Central memory CD8-positive, alpha-beta T cell (primary cell): Measurements from ENCODE around the gene MACC1.
"Not testable (repeated sequence)": the region's sequence is repeated elsewhere in the genome, so short reads cannot be mapped to it uniquely, and the experiment has no call there.

Source experiments
- ATAC-seq: fragments of 150-1000 bp; cut with Tn5 transposase; replicated peaks from 2 replicates; pipeline ENCODE4 v1.10.0; 2022; ENCODE audit warnings: mild to moderate bottlenecking, moderate FRiP score, moderate number of reproducible peaks; ENCODE audit not compliant: poor library complexity, severe bottlenecking; ENCODE audit errors: extremely low read depth
- DNase-seq, 2 donors: peaks; one replicate each; pipeline ENCODE4 v3.0.0; 2021; ENCODE audit warnings: low spot score in 2 of 2
- H3K27ac Mint-ChIP-seq: one replicate; pipeline ENCODE4 v1.8.0; 2022; ENCODE audit warnings: low read depth, mild to moderate bottlenecking, moderate library complexity, mixed read lengths
- H3K27me3 Mint-ChIP-seq: one replicate; pipeline ENCODE4 v1.8.0; 2022; ENCODE audit warnings: mixed read lengths
- H3K36me3 Mint-ChIP-seq: one replicate; pipeline ENCODE4 v1.8.0; 2022; ENCODE audit warnings: mild to moderate bottlenecking, moderate library complexity, mixed read lengths; ENCODE audit not compliant: insufficient read depth
- H3K4me1 Mint-ChIP-seq: one replicate; pipeline ENCODE4 v1.8.0; 2022; ENCODE audit warnings: mixed read lengths
- H3K4me3 Mint-ChIP-seq: one replicate; pipeline ENCODE4 v1.8.0; 2022; ENCODE audit warnings: mild to moderate bottlenecking, moderate library complexity, mixed read lengths
- H3K9me3 Mint-ChIP-seq: one replicate; pipeline ENCODE4 v1.8.0; 2022; ENCODE audit warnings: mixed read lengths

The MACC1 gene

GRCh38 chr7:20197125-20197748, 19.9 kb downstream of the MACC1 start:
- no peaks in the 10 kb centered on the region for H3K27me3 Mint-ChIP-seq
- H3K9me3 Mint-ChIP-seq, result no peaks in the 10 kb centered on the region
- H3K36me3 Mint-ChIP-seq, result no peaks in the 10 kb centered on the region
- no peak overlapping the region for H3K4me3 Mint-ChIP-seq
- DNase-seq (no peak), ATAC-seq (no peak)
- H3K27ac Mint-ChIP-seq, result no peak overlapping the region
- H3K4me1 Mint-ChIP-seq, result no peaks in the 10 kb centered on the region

GRCh38 chr7:20194343-20194995, 22.7 kb downstream of the MACC1 start:
- Mint-ChIP-seq H3K9me3 (peaks cover 3% of the 10 kb centered on the region), H3K4me3 (no peak overlapping the region)

GRCh38 chr7:20193873-20194272, 23.3 kb downstream of the MACC1 start:
- Mint-ChIP-seq H3K4me1 (no peaks in the 10 kb centered on the region), H3K27me3 (no peaks in the 10 kb centered on the region), H3K9me3 (peaks cover 6% of the 10 kb centered on the region), H3K4me3 (no peak overlapping the region), H3K27ac (no peak overlapping the region), H3K36me3 (no peaks in the 10 kb centered on the region)
- DNase-seq (no peak), ATAC-seq (no peak)

More at GRCh38 chr7:20194343-20194995, 22.7 kb downstream of the MACC1 start:
- Mint-ChIP-seq H3K27me3 (no peaks in the 10 kb centered on the region), H3K36me3 (no peaks in the 10 kb centered on the region), H3K27ac (no peak overlapping the region), H3K4me1 (no peaks in the 10 kb centered on the region)
- ATAC-seq (no peak), DNase-seq (no peak)

- Mint-ChIP-seq H3K4me1 (no peaks in the 10 kb centered on the region), H3K9me3 (peaks cover 11% of the 10 kb centered on the region), H3K27ac (no peak overlapping the region), H3K4me3 (no peak overlapping the region), H3K36me3 (no peaks in the 10 kb centered on the region), H3K27me3 (no peaks in the 10 kb centered on the region)
- ATAC-seq (no peak), DNase-seq (no peak)
Observed at GRCh38 chr7:20193242-20193777, 23.9 kb downstream of the MACC1 start.

- Mint-ChIP-seq H3K9me3 (peaks cover 18% of the 10 kb centered on the region), H3K4me3 (no peak overlapping the region), H3K36me3 (no peaks in the 10 kb centered on the region), H3K4me1 (no peaks in the 10 kb centered on the region), H3K27ac (no peak overlapping the region), H3K27me3 (no peaks in the 10 kb centered on the region)
- DNase-seq (no peak), ATAC-seq (no peak)
Observed at GRCh38 chr7:20191391-20191869, 25.8 kb downstream of the MACC1 start.

GRCh38 chr7:20190560-20191390, 26.4 kb downstream of the MACC1 start:
- H3K27ac Mint-ChIP-seq, result no peak overlapping the region
- H3K4me1 Mint-ChIP-seq, result no peaks in the 10 kb centered on the region
- H3K36me3 Mint-ChIP-seq, result no peaks in the 10 kb centered on the region
- H3K9me3 Mint-ChIP-seq, result peaks cover 18% of the 10 kb centered on the region
- no peak for DNase-seq
- no peak for ATAC-seq
- no peaks in the 10 kb centered on the region for H3K27me3 Mint-ChIP-seq
- H3K4me3 Mint-ChIP-seq, result no peak overlapping the region

- Mint-ChIP-seq H3K27ac (no peak overlapping the region), H3K4me3 (no peak overlapping the region), H3K27me3 (no peaks in the 10 kb centered on the region), H3K9me3 (peaks cover 18% of the 10 kb centered on the region), H3K36me3 (no peaks in the 10 kb centered on the region), H3K4me1 (no peaks in the 10 kb centered on the region)
- DNase-seq (no peak), ATAC-seq (no peak)
Observed at GRCh38 chr7:20189852-20190251, 27.3 kb downstream of the MACC1 start.

GRCh38 chr7:20188567-20188966, 28.6 kb downstream of the MACC1 start:
- DNase-seq, result no peak
- H3K4me3 Mint-ChIP-seq, result no peak overlapping the region
- peaks cover 18% of the 10 kb centered on the region for H3K9me3 Mint-ChIP-seq
- H3K36me3 Mint-ChIP-seq, result no peaks in the 10 kb centered on the region
- H3K4me1 Mint-ChIP-seq, result no peaks in the 10 kb centered on the region
- H3K27me3 Mint-ChIP-seq, result no peaks in the 10 kb centered on the region
- ATAC-seq, result no peak
- H3K27ac Mint-ChIP-seq, result no peak overlapping the region

GRCh38 chr7:20187850-20188249, 29.3 kb downstream of the MACC1 start:
- H3K27me3 Mint-ChIP-seq, H3K4me3 Mint-ChIP-seq, ATAC-seq, H3K27ac Mint-ChIP-seq, DNase-seq, H3K36me3 Mint-ChIP-seq, H3K4me1 Mint-ChIP-seq: not testable (repeated sequence)
- H3K9me3 Mint-ChIP-seq, result peaks cover 18% of the 10 kb centered on the region

- DNase-seq, result no peak
- H3K9me3 Mint-ChIP-seq, result peaks cover 18% of the 10 kb centered on the region
- H3K4me3 Mint-ChIP-seq, result no peak overlapping the region
- H3K27me3 Mint-ChIP-seq, result no peaks in the 10 kb centered on the region
- H3K36me3 Mint-ChIP-seq, result no peaks in the 10 kb centered on the region
- H3K27ac Mint-ChIP-seq, result no peak overlapping the region
- no peak for ATAC-seq
- no peaks in the 10 kb centered on the region for H3K4me1 Mint-ChIP-seq
Observed at GRCh38 chr7:20185988-20186387, 31.2 kb downstream of the MACC1 start.

GRCh38 chr7:20183086-20183485, 34.1 kb downstream of the MACC1 start:
- peaks cover 17% of the 10 kb centered on the region for H3K9me3 Mint-ChIP-seq
- no peaks in the 10 kb centered on the region for H3K4me1 Mint-ChIP-seq
- DNase-seq (no peak), ATAC-seq (no peak)
- H3K36me3 Mint-ChIP-seq, result no peaks in the 10 kb centered on the region
- no peaks in the 10 kb centered on the region for H3K27me3 Mint-ChIP-seq
- no peak overlapping the region for H3K4me3 Mint-ChIP-seq
- no peak overlapping the region for H3K27ac Mint-ChIP-seq

GRCh38 chr7:20176578-20177242, 40.5 kb downstream of the MACC1 start:
- Mint-ChIP-seq H3K36me3 (no peaks in the 10 kb centered on the region), H3K4me1 (no peaks in the 10 kb centered on the region), H3K27ac (no peak overlapping the region), H3K9me3 (peaks cover 11% of the 10 kb centered on the region), H3K27me3 (no peaks in the 10 kb centered on the region), H3K4me3 (no peak overlapping the region)
- ATAC-seq (no peak), DNase-seq (no peak)
